SU-DHL-6 (cell line): ENCODE results near the gene ITSN2.

ENCODE experiments used
- H2AFZ ChIP-seq: fragments of 200-600 bp; sonication (generic); 2 replicates; pipeline ENCODE4 v1.6.1; 2014; ENCODE audit warnings: low read depth, mild to moderate bottlenecking, moderate library complexity, mixed read lengths, antibody characterized with exemption, low read length; ENCODE audit not compliant: severe bottlenecking
- H3F3A ChIP-seq: fragments of 200-600 bp; shearing (Covaris generic); 2 replicates; pipeline ENCODE4 v1.6.0; 2016; ENCODE audit warnings: antibody characterized with exemption, mild to moderate bottlenecking; ENCODE audit not compliant: insufficient read depth
- H3K27ac ChIP-seq: fragments of 200-600 bp; sonication (generic); 2 replicates; pipeline ENCODE4 v1.5.1; 2016; ENCODE audit warnings: low read depth, mild to moderate bottlenecking, low read length, moderate library complexity, mixed read lengths
- H3K27me3 ChIP-seq: fragments of 200-600 bp; sonication (generic), shearing (Covaris generic); 2 replicates; pipeline ENCODE4 v1.6.0; 2014; ENCODE audit warnings: mild to moderate bottlenecking, low read length
- H3K36me3 ChIP-seq: fragments of 200-600 bp; sonication (generic); 2 replicates; pipeline ENCODE4 v1.6.1; 2014; ENCODE audit warnings: mild to moderate bottlenecking, low read length, mixed read lengths
- H3K4me2 ChIP-seq: fragments of 300-600, 200-600 bp; shearing (Covaris generic), sonication (generic); 2 replicates; pipeline ENCODE4 v1.6.0; 2014; ENCODE audit warnings: low read length, low read depth, mild to moderate bottlenecking; ENCODE audit not compliant: poor library complexity, severe bottlenecking
- H3K4me3 ChIP-seq: fragments of 200-600 bp; sonication (generic); 2 replicates; pipeline ENCODE4 v1.5.1; 2014; ENCODE audit warnings: antibody characterized with exemption, low read length, mild to moderate bottlenecking, mixed read lengths; ENCODE audit not compliant: insufficient read depth, poor library complexity, severe bottlenecking
- H3K79me2 ChIP-seq: fragments of 200-600 bp; sonication (generic); 2 replicates; pipeline ENCODE4 v1.6.1; 2014; ENCODE audit warnings: mild to moderate bottlenecking, low read length, moderate library complexity; ENCODE audit not compliant: insufficient read depth
- H3K9ac ChIP-seq: fragments of 200-600 bp; sonication (generic); 2 replicates; pipeline ENCODE4 v1.7.0; 2014; ENCODE audit warnings: mild to moderate bottlenecking, low read length
- H3K9me2 ChIP-seq: fragments of 200-600 bp; sonication (generic); replicated peaks from 2 replicates; pipeline ENCODE4 v1.6.1; 2014; ENCODE audit warnings: low read length; ENCODE audit not compliant: insufficient read depth
- H3K9me3 ChIP-seq: fragments of 200-600 bp; sonication (generic); 2 replicates; pipeline ENCODE4 v1.6.1; 2014; ENCODE audit warnings: low read length, mixed read lengths; ENCODE audit not compliant: insufficient read depth
- H4K20me1 ChIP-seq: fragments of 200-600 bp; sonication (generic); 2 replicates; pipeline ENCODE4 v1.6.1; 2014; ENCODE audit warnings: low read depth, mild to moderate bottlenecking, antibody characterized with exemption, low read length, moderate library complexity, mixed read lengths
- EZH2phosphoT487 ChIP-seq: fragments of 200-600 bp; sonication (generic), shearing (Covaris generic); conservative IDR thresholded peaks from 2 replicates; pipeline ENCODE4 v1.6.1; 2018; ENCODE audit warnings: mild to moderate bottlenecking, antibody characterized with exemption, low read length, moderate library complexity, mixed read lengths
- TF ChIP-seq, protein P1 (sequence below): fragments of 200-600 bp; sonication (generic); IDR thresholded peaks from one replicate; pipeline ENCODE4 v1.5.1; 2017; ENCODE audit warnings: antibody characterized with exemption, mild to moderate bottlenecking, low read length, moderate library complexity; ENCODE audit not compliant: insufficient read depth, poor library complexity, severe bottlenecking

ITSN2 gene

DNA sequence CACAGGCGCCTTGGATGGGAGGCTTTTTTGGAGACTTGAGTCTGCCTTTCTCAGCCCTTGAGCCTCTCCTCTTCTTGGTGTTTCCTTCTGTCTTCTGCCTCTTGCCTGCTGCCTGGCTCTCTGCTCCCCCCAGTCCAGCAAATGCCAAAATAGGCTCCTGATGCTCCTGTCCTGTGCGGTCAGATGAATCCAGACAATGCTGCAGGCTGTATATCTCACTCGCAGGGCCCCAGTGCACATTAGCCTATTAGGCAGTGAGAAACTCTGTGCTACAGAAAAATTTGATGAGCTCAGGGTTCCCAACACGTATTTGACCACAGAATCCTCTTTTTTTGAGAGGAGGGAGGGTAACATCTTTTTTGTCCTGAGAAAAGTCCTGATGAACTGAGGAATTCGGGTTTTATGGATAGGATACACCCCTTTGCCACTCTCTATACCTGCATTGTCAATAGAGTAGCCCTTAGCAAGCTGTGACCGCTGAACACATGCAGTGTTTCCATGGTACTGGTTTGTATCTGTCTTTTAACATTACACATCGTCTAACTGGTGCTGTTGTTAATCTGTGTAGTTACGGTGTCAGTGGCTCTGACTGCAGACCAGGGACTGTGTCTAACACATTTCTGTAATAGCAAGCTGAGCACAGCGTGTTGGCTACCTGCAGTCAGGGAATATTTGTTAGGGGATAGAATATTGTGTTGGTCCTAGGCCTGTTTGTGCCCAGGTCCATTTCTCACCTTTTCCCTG is 134.7 kb downstream of the ITSN2 start:
- Histone ChIP-seq H4K20me1 (no peaks in the 10 kb centered on the region), H3K9me3 (no peaks in the 10 kb centered on the region), H3K27ac (no peak overlapping the region), H3K79me2 (no peaks in the 10 kb centered on the region), H3K9ac (no peak overlapping the region), H2AFZ (no peak overlapping the region), H3K9me2 (no peaks in the 10 kb centered on the region), H3F3A (0 out of 2 replicates have a peak, but pooled peaks cover 5% of the 10 kb centered on the region), H3K27me3 (no peaks in the 10 kb centered on the region), H3K4me2 (no peak overlapping the region), H3K4me3 (no peak overlapping the region), H3K36me3 (no peaks in the 10 kb centered on the region)
- TF ChIP-seq EZH2phosphoT487: no peak
- TF ChIP-seq, protein P1, sequence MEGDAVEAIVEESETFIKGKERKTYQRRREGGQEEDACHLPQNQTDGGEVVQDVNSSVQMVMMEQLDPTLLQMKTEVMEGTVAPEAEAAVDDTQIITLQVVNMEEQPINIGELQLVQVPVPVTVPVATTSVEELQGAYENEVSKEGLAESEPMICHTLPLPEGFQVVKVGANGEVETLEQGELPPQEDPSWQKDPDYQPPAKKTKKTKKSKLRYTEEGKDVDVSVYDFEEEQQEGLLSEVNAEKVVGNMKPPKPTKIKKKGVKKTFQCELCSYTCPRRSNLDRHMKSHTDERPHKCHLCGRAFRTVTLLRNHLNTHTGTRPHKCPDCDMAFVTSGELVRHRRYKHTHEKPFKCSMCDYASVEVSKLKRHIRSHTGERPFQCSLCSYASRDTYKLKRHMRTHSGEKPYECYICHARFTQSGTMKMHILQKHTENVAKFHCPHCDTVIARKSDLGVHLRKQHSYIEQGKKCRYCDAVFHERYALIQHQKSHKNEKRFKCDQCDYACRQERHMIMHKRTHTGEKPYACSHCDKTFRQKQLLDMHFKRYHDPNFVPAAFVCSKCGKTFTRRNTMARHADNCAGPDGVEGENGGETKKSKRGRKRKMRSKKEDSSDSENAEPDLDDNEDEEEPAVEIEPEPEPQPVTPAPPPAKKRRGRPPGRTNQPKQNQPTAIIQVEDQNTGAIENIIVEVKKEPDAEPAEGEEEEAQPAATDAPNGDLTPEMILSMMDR: no peak

DNA sequence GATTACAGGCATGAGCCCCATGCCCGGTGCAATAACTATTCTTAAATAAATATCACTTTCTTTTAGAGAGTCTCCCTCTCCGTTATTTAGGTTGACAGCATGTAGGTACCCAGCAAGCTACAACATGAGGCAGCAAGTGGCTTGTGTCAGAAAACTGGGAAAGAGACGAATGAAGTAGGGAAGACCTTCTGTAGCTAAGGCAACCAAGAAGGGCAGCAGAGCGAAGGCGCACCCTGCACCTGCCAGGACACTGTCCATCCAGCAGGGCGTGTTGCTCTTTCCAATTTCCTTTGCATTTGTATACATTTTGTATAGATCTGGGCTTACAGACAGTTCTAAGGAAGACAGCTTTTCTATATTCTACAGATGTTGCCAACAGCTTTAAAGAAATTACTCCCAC is 137.4 kb downstream of the ITSN2 start:
- no peaks in the 10 kb centered on the region for H3K9me3 ChIP-seq
- no peak overlapping the region for H3K9ac ChIP-seq
- no peak overlapping the region for H3K4me2 ChIP-seq
- TF ChIP-seq EZH2phosphoT487: no peak
- TF ChIP-seq, protein P1: no peak
- H3K79me2 ChIP-seq: no peaks in the 10 kb centered on the region
- no peak overlapping the region for H2AFZ ChIP-seq
- no peaks in the 10 kb centered on the region for H4K20me1 ChIP-seq
- no peaks in the 10 kb centered on the region for H3K9me2 ChIP-seq
- no peaks in the 10 kb centered on the region for H3K36me3 ChIP-seq
- H3K27ac ChIP-seq: no peak overlapping the region
- no peak overlapping the region for H3K4me3 ChIP-seq
- no peaks in the 10 kb centered on the region for H3F3A ChIP-seq
- H3K27me3 ChIP-seq: no peaks in the 10 kb centered on the region

DNA sequence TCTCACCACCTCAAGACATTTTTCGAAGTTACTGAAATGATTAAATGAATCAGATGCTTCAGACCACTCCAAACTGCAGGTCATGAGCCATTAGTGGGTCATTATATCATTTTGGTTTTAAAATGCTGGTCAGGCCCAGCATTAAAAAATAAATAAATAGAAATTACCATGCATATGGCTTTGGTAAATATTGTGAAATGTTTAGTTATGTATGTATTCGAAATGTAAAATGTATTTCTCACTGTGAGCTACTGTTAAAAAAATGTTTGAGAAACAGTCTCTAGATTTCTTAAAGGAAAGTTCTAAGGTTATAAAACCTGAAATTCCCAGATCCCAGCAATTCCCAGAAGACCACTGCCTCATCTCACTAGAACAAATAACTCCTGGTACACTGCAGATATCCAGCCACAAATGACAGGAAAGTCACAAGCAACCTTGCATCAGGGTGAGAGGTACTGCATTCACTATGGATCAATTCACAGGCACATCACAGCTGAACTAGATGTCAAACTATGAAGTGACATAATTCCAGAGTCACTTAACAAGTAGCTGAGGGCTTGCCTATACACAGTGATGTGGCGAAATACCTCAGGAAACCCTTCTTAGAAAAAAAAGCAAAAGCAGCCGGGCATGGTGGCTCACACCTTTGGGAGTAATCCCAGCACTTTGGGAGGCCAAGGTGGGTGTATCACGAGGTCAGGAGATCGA is 138.8 kb downstream of the ITSN2 start:
- Histone ChIP-seq H4K20me1 (no peaks in the 10 kb centered on the region), H3K27ac (no peak overlapping the region), H3K9me2 (no peaks in the 10 kb centered on the region), H3K27me3 (no peaks in the 10 kb centered on the region), H3K9me3 (no peaks in the 10 kb centered on the region), H3K4me3 (no peak overlapping the region), H2AFZ (no peak overlapping the region), H3K9ac (no peak overlapping the region), H3K4me2 (no peak overlapping the region), H3F3A (no peaks in the 10 kb centered on the region), H3K36me3 (no peaks in the 10 kb centered on the region), H3K79me2 (no peaks in the 10 kb centered on the region)
- TF ChIP-seq EZH2phosphoT487: no peak
- TF ChIP-seq, protein P1: no peak
